ENCODE measurements around the gene PMPCA. TPM values are rescaled to one million over a fixed set of nuclear protein-coding genes. Genes with fewer than 3 reads are reported as not detected.
A peak's percentile ranks its signal among the peaks of the same experiment; 100 is the strongest.

The PMPCA gene
- total and polyA plus RNA-seq, 2 of the 13 experiments (the other 11 are each of a cell fraction or from before 2014, with no cell fraction given), result 70.2 to 88.4 TPM

DNA sequence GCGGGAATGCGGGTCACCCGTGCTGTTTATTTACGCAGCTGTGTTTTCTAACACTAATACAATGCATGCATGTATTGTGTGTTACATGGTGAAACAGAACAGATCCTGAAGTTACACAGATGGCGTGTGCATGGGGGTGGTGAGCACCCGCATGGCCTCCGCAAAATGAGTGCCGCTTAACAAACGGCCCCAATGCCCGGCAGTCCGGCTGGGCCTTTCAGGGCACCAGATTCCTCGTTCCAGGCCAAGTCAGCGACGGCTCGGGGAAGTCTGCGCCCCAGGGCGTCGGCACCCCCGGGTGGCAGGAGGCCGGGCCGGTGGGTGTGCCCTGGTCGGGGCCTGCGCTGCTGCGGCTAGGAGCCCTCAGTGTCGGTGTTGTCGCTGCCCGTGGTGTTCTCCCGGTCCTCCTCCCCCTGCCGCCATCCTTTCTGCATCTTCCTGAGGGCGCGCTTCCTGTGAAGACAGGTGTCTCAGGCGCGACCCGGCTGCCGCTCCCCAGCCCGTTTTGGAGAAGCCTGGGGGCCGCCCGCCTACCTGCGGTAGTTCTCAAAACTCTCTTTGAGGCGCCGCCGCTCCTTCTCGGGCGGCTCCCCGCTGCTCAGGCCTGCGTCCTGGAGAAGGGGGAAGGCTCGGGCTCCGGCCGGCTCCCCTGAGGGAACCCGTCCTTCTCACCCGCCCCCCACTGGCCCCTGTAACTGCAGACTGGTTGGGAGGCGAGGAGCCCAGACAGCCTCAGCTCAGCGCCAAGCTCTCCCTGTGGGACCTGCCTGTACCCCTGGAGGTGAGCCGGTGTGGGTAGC, 46.3 kb upstream of the PMPCA start (continued):
- TF ChIP-seq, protein P1, sequence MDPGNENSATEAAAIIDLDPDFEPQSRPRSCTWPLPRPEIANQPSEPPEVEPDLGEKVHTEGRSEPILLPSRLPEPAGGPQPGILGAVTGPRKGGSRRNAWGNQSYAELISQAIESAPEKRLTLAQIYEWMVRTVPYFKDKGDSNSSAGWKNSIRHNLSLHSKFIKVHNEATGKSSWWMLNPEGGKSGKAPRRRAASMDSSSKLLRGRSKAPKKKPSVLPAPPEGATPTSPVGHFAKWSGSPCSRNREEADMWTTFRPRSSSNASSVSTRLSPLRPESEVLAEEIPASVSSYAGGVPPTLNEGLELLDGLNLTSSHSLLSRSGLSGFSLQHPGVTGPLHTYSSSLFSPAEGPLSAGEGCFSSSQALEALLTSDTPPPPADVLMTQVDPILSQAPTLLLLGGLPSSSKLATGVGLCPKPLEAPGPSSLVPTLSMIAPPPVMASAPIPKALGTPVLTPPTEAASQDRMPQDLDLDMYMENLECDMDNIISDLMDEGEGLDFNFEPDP (CRISPR knock-in tag; conservative IDR thresholded peaks at IDR 0.05), result no peak
- TF ChIP-seq ZNF331 (CRISPR knock-in tag; IDR thresholded peaks at IDR 0.05) (0 out of 2 replicates have a peak, but pooled peaks have one; percentile 0), TSC22D2 (CRISPR knock-in tag; IDR thresholded peaks at IDR 0.05; ENCODE audit: borderline replicate concordance) (no peak), THAP11 (CRISPR knock-in tag; IDR thresholded peaks at IDR 0.05) (no peak), ZNF431 (CRISPR knock-in tag; IDR thresholded peaks at IDR 0.05; ENCODE audit: borderline replicate concordance, low read depth) (no peak), PHF21A (CRISPR knock-in tag; IDR thresholded peaks at IDR 0.05) (peak; percentile 6; the same call in 1 of the 2 replicates), ZNF784 (CRISPR knock-in tag; IDR thresholded peaks at IDR 0.05; ENCODE audit: borderline replicate concordance) (no peak), ZSCAN29 (CRISPR knock-in tag; conservative IDR thresholded peaks at IDR 0.05) (0 out of 2 replicates have a peak, but pooled peaks have one; percentile 4), ZNF101 (CRISPR knock-in tag; IDR thresholded peaks at IDR 0.05; ENCODE audit: borderline replicate concordance, low read depth) (no peak), ZNF143 (CRISPR knock-in tag; IDR thresholded peaks at IDR 0.05) (no peak), HDAC6 (IDR thresholded peaks at IDR 0.05; ENCODE audit: low read depth, low read length) (no peak), ZFP41 (CRISPR knock-in tag; IDR thresholded peaks at IDR 0.05; ENCODE audit: borderline replicate concordance) (no peak), RFX3 (CRISPR knock-in tag; IDR thresholded peaks at IDR 0.05) (no peak), ZNF572 (CRISPR knock-in tag; IDR thresholded peaks at IDR 0.05) (0 out of 2 replicates have a peak, but pooled peaks have one; percentile 43), ZNF138 (CRISPR knock-in tag; IDR thresholded peaks at IDR 0.05; ENCODE audit: low read depth) (no peak), JDP2 (CRISPR knock-in tag; IDR thresholded peaks at IDR 0.05; ENCODE audit: borderline replicate concordance) (no peak), ATF7-NPFF (CRISPR knock-in tag; IDR thresholded peaks at IDR 0.05; ENCODE audit: low read depth) (peak; percentile 60), HMGA1 (CRISPR knock-in tag; conservative IDR thresholded peaks at IDR 0.05) (no peak), NKX3-1 (CRISPR knock-in tag; IDR thresholded peaks at IDR 0.05) (no peak), GPN1 (CRISPR knock-in tag; IDR thresholded peaks at IDR 0.05; ENCODE audit: borderline replicate concordance) (no peak), TOPORS (CRISPR knock-in tag; IDR thresholded peaks at IDR 0.05) (no peak), PTBP1 (IDR thresholded peaks at IDR 0.05; ENCODE audit: low read depth, low read length, poor library complexity, severe bottlenecking) (no peak), ZNF777 (CRISPR knock-in tag; IDR thresholded peaks at IDR 0.05) (peak; percentile 0; the same call in 1 of the 2 replicates), HES4 (CRISPR knock-in tag; IDR thresholded peaks at IDR 0.05; ENCODE audit: borderline replicate concordance) (no peak)
- TF ChIP-seq, protein P2, sequence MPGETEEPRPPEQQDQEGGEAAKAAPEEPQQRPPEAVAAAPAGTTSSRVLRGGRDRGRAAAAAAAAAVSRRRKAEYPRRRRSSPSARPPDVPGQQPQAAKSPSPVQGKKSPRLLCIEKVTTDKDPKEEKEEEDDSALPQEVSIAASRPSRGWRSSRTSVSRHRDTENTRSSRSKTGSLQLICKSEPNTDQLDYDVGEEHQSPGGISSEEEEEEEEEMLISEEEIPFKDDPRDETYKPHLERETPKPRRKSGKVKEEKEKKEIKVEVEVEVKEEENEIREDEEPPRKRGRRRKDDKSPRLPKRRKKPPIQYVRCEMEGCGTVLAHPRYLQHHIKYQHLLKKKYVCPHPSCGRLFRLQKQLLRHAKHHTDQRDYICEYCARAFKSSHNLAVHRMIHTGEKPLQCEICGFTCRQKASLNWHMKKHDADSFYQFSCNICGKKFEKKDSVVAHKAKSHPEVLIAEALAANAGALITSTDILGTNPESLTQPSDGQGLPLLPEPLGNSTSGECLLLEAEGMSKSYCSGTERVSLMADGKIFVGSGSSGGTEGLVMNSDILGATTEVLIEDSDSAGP (CRISPR knock-in tag; IDR thresholded peaks at IDR 0.05; ENCODE audit: borderline replicate concordance), result peak; percentile 48; the same call in 1 of the 2 replicates
- TF ChIP-seq, protein P3, sequence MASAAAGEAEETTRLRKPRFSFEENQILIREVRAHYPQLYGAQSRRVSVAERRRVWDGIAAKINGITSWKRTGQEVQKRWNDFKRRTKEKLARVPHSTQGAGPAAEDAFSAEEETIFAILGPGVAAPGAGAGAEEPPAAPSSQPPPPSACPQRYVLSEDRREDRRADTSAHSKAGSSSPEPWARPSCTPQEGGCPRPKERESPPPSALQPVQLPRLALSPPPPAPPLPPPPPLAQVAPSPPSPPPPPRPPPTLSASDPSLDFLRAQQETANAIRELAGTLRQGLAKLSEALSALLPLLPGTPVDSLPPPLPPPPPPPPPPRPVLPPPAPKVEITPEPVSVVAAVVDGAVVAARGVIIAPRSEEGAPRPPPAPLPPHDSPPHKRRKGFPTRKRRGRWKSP (CRISPR knock-in tag; IDR thresholded peaks at IDR 0.05), result no peak

Data from HepG2 (cell line).